ENCODE results near the gene HES7. TPM values are rescaled to one million over a fixed set of nuclear protein-coding genes. Genes with fewer than 3 reads are reported as not detected.

The HES7 gene
- total and polyA plus RNA-seq, 3 donors from 2014 or later: 0.25 to 0.31 TPM; not detected in 1

DNA sequence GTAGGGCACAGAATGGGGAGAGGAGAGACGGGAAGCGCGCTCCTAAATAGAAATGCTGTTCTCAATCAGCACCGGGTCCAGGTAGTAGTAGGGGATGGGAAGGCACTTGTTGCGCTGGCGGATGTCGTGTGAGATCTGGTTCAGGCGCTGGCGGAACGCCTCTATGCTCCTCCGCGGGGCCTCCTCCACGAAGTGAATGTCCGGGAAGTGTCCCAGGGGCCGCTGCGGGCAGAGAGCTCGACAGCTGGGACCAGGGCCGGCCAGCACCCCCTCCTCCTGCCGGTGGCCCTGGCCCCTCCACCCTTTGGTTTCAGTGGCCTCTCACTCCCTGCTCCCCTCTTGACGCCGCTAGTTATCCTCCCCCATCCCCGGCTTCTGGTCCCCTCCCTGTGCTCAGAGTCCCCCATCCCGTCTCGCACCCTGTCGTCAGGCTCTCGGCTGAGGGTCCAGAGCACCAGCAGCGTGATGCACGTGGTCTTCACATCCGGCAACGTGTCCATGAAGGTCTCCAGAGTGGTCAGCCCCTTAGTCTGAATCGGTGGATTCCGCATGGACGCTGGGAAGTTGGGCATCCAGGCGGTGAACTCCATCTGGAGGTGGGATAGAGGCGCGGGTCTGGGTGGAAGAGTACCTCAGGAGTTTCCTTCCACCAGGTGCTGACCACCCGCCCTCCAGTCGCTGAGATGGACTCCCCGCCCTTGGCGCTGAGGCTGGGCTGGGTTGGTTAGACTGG lies 51.0 kb downstream of the HES7 start:
- no peaks in the 10 kb centered on the region for H3K27me3 ChIP-seq
- intact Hi-C loops (cut with DNase I; ENCODE audit: low total_unique reads): no loop called here
- no peak overlapping the region for H3K4me3 ChIP-seq
- 3% methylated on average over 28 to 40 of the region's 40 CpGs for WGBS, 2 donors
- no peaks in the 10 kb centered on the region for H3K36me3 ChIP-seq (ENCODE audit: low read depth, missing control alignments)
- no peak overlapping the region for H3K27ac ChIP-seq
- no peak for TF ChIP-seq POLR2A (IDR thresholded peaks at IDR 0.05)
- TF ChIP-seq, protein P1, sequence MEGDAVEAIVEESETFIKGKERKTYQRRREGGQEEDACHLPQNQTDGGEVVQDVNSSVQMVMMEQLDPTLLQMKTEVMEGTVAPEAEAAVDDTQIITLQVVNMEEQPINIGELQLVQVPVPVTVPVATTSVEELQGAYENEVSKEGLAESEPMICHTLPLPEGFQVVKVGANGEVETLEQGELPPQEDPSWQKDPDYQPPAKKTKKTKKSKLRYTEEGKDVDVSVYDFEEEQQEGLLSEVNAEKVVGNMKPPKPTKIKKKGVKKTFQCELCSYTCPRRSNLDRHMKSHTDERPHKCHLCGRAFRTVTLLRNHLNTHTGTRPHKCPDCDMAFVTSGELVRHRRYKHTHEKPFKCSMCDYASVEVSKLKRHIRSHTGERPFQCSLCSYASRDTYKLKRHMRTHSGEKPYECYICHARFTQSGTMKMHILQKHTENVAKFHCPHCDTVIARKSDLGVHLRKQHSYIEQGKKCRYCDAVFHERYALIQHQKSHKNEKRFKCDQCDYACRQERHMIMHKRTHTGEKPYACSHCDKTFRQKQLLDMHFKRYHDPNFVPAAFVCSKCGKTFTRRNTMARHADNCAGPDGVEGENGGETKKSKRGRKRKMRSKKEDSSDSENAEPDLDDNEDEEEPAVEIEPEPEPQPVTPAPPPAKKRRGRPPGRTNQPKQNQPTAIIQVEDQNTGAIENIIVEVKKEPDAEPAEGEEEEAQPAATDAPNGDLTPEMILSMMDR (IDR thresholded peaks at IDR 0.05): no peak
- no peaks in the 10 kb centered on the region for H3K9me3 ChIP-seq
- H3K4me1 ChIP-seq: peaks cover 11% of the 10 kb centered on the region
- DNase-seq: no peak

DNA sequence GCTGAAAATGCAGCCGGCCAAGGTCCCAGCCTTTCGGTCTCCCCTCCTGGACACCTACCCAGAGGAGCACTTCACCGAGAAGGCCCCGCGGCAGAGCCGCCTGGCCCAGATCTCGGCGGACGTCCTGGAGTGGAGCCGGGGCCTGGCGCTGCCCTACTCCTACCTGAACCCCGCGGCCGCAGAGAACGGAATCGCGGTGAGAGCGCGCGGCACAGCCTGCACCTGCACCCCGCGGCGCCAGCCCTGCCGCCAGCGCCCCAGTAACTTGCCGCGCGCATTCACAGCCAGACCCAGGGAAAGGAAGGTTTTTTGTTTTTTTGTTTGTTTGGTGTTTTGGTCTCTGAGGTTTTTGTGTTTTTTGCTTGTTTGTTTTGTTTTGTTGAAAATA lies 51.6 kb downstream of the HES7 start:
- no peak overlapping the region for H3K4me3 ChIP-seq
- no peaks in the 10 kb centered on the region for H3K27me3 ChIP-seq
- H3K36me3 ChIP-seq (ENCODE audit: low read depth, missing control alignments): no peaks in the 10 kb centered on the region
- H3K9me3 ChIP-seq: no peaks in the 10 kb centered on the region
- no peak overlapping the region for H3K27ac ChIP-seq
- no peak for DNase-seq
- peaks cover 11% of the 10 kb centered on the region for H3K4me1 ChIP-seq
- intact Hi-C loops (cut with DNase I; ENCODE audit: low total_unique reads): no loop called here
- TF ChIP-seq, protein P1 (IDR thresholded peaks at IDR 0.05): no peak
- no peak for TF ChIP-seq POLR2A (IDR thresholded peaks at IDR 0.05)
- WGBS, 2 donors: 4 to 6% methylated on average over 21 to 28 of the region's 28 CpGs

DNA sequence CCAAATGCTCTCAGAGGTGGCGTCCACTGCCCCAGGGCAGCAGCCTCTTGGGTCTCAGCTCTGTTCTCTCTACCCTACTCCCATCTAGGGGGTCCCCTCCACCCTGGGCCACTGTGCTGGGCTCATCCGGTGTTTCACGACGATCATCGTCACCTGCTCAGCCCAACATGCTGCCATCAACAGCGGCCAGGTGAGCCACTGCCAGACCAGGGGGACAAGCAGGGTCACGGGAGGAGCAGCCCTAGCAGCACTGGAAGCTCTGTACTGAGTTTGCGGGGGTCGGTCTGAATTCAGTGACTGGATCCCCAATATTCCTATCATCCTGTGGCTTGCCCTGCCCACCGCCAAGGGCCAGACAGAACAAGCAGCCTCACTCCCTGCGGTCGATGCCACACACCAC lies 52.4 kb downstream of the HES7 start:
- Histone ChIP-seq H3K4me1 (peaks cover 11% of the 10 kb centered on the region), H3K4me3 (no peak overlapping the region), H3K9me3 (no peaks in the 10 kb centered on the region), H3K27ac (no peak overlapping the region), H3K27me3 (no peaks in the 10 kb centered on the region), H3K36me3 (ENCODE audit: low read depth, missing control alignments) (no peaks in the 10 kb centered on the region)
- no peak for DNase-seq
- no peak for TF ChIP-seq POLR2A (IDR thresholded peaks at IDR 0.05)
- TF ChIP-seq, protein P1 (IDR thresholded peaks at IDR 0.05): no peak
- intact Hi-C loops (cut with DNase I; ENCODE audit: low total_unique reads): no loop called here
- WGBS, 2 donors: 82% methylated on average over 10 to 12 of the region's 12 CpGs

Small RNA genes within 50 kb of the gene (microRNA-seq; reads per million reads assigned to microRNA genes)
- gene MIR4314 (ENCODE audit: borderline number of aligned reads in 2 of 2, borderline replicate concordance in 1 of 2) (0 to 0.70 reads per million in 2 donors), gene MIR6883 (ENCODE audit: borderline number of aligned reads in 2 of 2, borderline replicate concordance in 1 of 2) (0.70 to 2.1 reads per million in 2 donors)

Small RNA genes within 50 kb of the gene (small RNA-seq; reads per million reads assigned to genes)
- 0 reads per million in 2 donors for gene MIR4314

Other genes with a start within 250 kb of the HES7 start
- gene CHD3, start 235.3 kb downstream of the HES7 start, total RNA-seq: 100 to 1,000 TPM; 111 to 123 TPM
- 62.3 TPM for gene CHD3, start 235.3 kb downstream of the HES7 start, polyA plus RNA-seq (ENCODE audit: insufficient read depth, low read depth, low replicate concordance)
- gene RNF227, start 207.8 kb downstream of the HES7 start, total RNA-seq: 10 to 100 TPM; 16.2 to 27.9 TPM
- gene RNF227, start 207.8 kb downstream of the HES7 start, polyA plus RNA-seq (ENCODE audit: insufficient read depth, low read depth, low replicate concordance): 6.5 TPM
- gene KCNAB3, start 194.2 kb downstream of the HES7 start, total RNA-seq: 1 to 10 TPM; 4.3 to 5.2 TPM
- 3.3 TPM for gene KCNAB3, start 194.2 kb downstream of the HES7 start, polyA plus RNA-seq (ENCODE audit: insufficient read depth, low read depth, low replicate concordance)
- 10 to 100 TPM; 76.1 to 96.1 TPM for gene TRAPPC1, start 192.2 kb downstream of the HES7 start, total RNA-seq
- gene TRAPPC1, start 192.2 kb downstream of the HES7 start, polyA plus RNA-seq (ENCODE audit: insufficient read depth, low read depth, low replicate concordance): 115 TPM
- 100 to 1,000 TPM in 1 of 2 donors, 10 to 100 TPM in 1; 79.2 to 111 TPM for gene CNTROB, start 191.9 kb downstream of the HES7 start, total RNA-seq
- gene CNTROB, start 191.9 kb downstream of the HES7 start, polyA plus RNA-seq (ENCODE audit: insufficient read depth, low read depth, low replicate concordance): 153 TPM
- gene GUCY2D, start 121.5 kb downstream of the HES7 start, total RNA-seq: 1 to 10 TPM; 1.3 to 1.7 TPM
- gene GUCY2D, start 121.5 kb downstream of the HES7 start, polyA plus RNA-seq (ENCODE audit: insufficient read depth, low read depth, low replicate concordance): 2.4 TPM
- gene ALOX15B, start 85.0 kb downstream of the HES7 start, total RNA-seq: 1 to 10 TPM in 1 of 2 donors, under 1 TPM in 1; 0.79 to 2.2 TPM
- gene ALOX15B, start 85.0 kb downstream of the HES7 start, polyA plus RNA-seq (ENCODE audit: insufficient read depth, low read depth, low replicate concordance): 1.8 TPM
- gene ALOX12B, start 36.4 kb downstream of the HES7 start, total RNA-seq: under 1 TPM; 0.87 to 0.99 TPM
- gene ALOX12B, start 36.4 kb downstream of the HES7 start, polyA plus RNA-seq (ENCODE audit: insufficient read depth, low read depth, low replicate concordance): 1.1 TPM
- gene ALOXE3, start 5.6 kb downstream of the HES7 start, total RNA-seq: 1 to 10 TPM; 2.2 to 4.3 TPM
- 2.7 TPM for gene ALOXE3, start 5.6 kb downstream of the HES7 start, polyA plus RNA-seq (ENCODE audit: insufficient read depth, low read depth, low replicate concordance)
- gene PER1, start 28.3 kb upstream of the HES7 start, total RNA-seq: 100 to 1,000 TPM in 1 of 2 donors, 10 to 100 TPM in 1; 96.0 to 119 TPM
- 55.1 TPM for gene PER1, start 28.3 kb upstream of the HES7 start, polyA plus RNA-seq (ENCODE audit: insufficient read depth, low read depth, low replicate concordance)
- 10 to 100 TPM; 66.3 to 76.5 TPM for gene VAMP2, start 38.8 kb upstream of the HES7 start, total RNA-seq
- gene VAMP2, start 38.8 kb upstream of the HES7 start, polyA plus RNA-seq (ENCODE audit: insufficient read depth, low read depth, low replicate concordance): 116 TPM
- 10 to 100 TPM; 17.2 to 23.2 TPM for gene TMEM107, start 52.3 kb upstream of the HES7 start, total RNA-seq
- gene TMEM107, start 52.3 kb upstream of the HES7 start, polyA plus RNA-seq (ENCODE audit: insufficient read depth, low read depth, low replicate concordance): 31.8 TPM
- 10 to 100 TPM in 1 of 2 donors, 1 to 10 TPM in 1; 8.7 to 10.4 TPM for gene BORCS6, start 66.1 kb upstream of the HES7 start, total RNA-seq
- gene BORCS6, start 66.1 kb upstream of the HES7 start, polyA plus RNA-seq (ENCODE audit: insufficient read depth, low read depth, low replicate concordance): 8.5 TPM
- gene AURKB, start 86.5 kb upstream of the HES7 start, total RNA-seq: 1 to 10 TPM; 2.4 to 3.7 TPM
- 3.2 TPM for gene AURKB, start 86.5 kb upstream of the HES7 start, polyA plus RNA-seq (ENCODE audit: insufficient read depth, low read depth, low replicate concordance)
- gene CTC1, start 124.0 kb upstream of the HES7 start, total RNA-seq: 10 to 100 TPM; 30.3 to 40.0 TPM
- 22.8 TPM for gene CTC1, start 124.0 kb upstream of the HES7 start, polyA plus RNA-seq (ENCODE audit: insufficient read depth, low read depth, low replicate concordance)
- gene PFAS, start 125.2 kb upstream of the HES7 start, total RNA-seq: 10 to 100 TPM; 33.3 to 40.5 TPM
- gene PFAS, start 125.2 kb upstream of the HES7 start, polyA plus RNA-seq (ENCODE audit: insufficient read depth, low read depth, low replicate concordance): 17.6 TPM
- 10 to 100 TPM; 37.5 to 43.0 TPM for gene RANGRF, start 164.6 kb upstream of the HES7 start, total RNA-seq
- gene RANGRF, start 164.6 kb upstream of the HES7 start, polyA plus RNA-seq (ENCODE audit: insufficient read depth, low read depth, low replicate concordance): 163 TPM
- gene SLC25A35, start 171.3 kb upstream of the HES7 start, total RNA-seq: 10 to 100 TPM; 13.1 to 28.2 TPM
- gene SLC25A35, start 171.3 kb upstream of the HES7 start, polyA plus RNA-seq (ENCODE audit: insufficient read depth, low read depth, low replicate concordance): 29.9 TPM
- 10 to 100 TPM in 1 of 2 donors, 1 to 10 TPM in 1; 4.5 to 13.4 TPM for gene ARHGEF15, start 186.1 kb upstream of the HES7 start, total RNA-seq
- 4.2 TPM for gene ARHGEF15, start 186.1 kb upstream of the HES7 start, polyA plus RNA-seq (ENCODE audit: insufficient read depth, low read depth, low replicate concordance)
- gene ODF4, start 215.7 kb upstream of the HES7 start, total RNA-seq: 1 to 10 TPM; 5.3 to 7.7 TPM
- 34.0 TPM for gene ODF4, start 215.7 kb upstream of the HES7 start, polyA plus RNA-seq (ENCODE audit: insufficient read depth, low read depth, low replicate concordance)